ENCODE measurements around the gene ESF1.

DNA sequence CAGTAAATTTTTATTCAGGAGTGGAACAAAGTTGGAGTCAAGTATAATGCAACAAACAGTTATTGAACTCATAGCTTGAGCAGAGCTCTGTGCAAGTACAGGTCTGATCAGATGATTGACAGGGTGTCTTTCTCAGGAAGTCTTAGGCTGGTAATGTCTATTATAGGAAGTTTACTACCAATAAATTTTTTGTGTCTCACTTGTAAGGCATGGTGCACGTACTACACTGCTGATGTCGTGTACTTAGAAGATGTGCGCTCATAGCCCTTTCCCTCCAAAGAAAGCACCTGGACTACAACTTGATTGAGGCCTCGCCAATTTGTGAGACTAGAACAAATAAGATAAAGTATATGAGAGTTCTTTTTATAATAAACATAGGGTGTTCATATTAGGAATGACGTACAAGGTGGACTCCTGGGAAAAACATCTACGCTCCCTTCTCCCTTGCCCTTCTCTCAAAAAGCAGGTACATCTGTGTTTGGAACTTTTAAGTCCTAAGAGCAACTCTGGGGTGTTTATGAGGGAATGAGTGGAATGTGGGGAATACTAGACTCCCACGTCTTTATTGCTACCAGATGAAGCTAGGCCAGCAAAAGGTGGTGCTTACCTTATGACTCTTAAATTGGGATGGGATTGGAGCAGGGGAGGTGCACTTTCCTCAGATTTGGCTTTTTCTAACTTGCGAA, 1.6 kb upstream of the ESF1 start:
- TF ChIP-seq, protein P1, sequence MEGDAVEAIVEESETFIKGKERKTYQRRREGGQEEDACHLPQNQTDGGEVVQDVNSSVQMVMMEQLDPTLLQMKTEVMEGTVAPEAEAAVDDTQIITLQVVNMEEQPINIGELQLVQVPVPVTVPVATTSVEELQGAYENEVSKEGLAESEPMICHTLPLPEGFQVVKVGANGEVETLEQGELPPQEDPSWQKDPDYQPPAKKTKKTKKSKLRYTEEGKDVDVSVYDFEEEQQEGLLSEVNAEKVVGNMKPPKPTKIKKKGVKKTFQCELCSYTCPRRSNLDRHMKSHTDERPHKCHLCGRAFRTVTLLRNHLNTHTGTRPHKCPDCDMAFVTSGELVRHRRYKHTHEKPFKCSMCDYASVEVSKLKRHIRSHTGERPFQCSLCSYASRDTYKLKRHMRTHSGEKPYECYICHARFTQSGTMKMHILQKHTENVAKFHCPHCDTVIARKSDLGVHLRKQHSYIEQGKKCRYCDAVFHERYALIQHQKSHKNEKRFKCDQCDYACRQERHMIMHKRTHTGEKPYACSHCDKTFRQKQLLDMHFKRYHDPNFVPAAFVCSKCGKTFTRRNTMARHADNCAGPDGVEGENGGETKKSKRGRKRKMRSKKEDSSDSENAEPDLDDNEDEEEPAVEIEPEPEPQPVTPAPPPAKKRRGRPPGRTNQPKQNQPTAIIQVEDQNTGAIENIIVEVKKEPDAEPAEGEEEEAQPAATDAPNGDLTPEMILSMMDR (conservative IDR thresholded peaks at IDR 0.05), result no peak
- no peak for TF ChIP-seq EZH2 (IDR thresholded peaks at IDR 0.05; ENCODE audit: low read depth)
